Measurements from ENCODE around the gene FEV. TPM values are rescaled to one million over a fixed set of nuclear protein-coding genes. Genes with fewer than 3 reads are reported as not detected.

FEV gene
- total RNA-seq, 2 donors from 2014 or later = not detected

DNA sequence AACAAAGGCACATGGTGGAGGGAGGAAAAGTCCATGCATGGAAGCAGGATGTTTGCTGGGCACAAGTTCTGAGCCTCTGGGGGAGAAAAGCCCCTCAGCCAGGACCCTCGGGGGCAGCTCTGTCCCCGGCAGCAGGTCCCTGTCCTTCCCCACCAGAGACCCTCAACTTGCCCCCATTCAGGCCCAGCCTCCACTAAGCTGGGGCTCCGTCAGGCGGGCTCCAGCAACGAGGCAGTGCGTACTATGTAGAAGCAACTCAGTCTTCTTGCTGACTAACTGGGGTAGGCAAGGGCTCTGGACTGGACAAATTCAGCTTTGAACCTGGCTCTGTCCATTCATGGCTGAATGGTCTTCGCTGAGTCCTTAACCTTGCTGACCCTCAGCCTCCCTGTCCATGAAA lies 33.3 kb upstream of the FEV start:
- Histone ChIP-seq H3K9me3 (ENCODE audit: control insufficient read depth, low read length) (no peaks in the 10 kb centered on the region), H3K9ac (ENCODE audit: extremely low read depth, low read length, poor library complexity, severe bottlenecking) (no peak overlapping the region), H3K36me3 (ENCODE audit: control insufficient read depth, insufficient read depth, low read length) (no peaks in the 10 kb centered on the region), H3K27ac (ENCODE audit: low read depth, low read length) (no peak overlapping the region), H3K4me1 (ENCODE audit: control insufficient read depth, insufficient read depth, low read length) (no peaks in the 10 kb centered on the region), H3K27me3 (ENCODE audit: control insufficient read depth, insufficient read depth, low read length, poor library complexity, severe bottlenecking) (peaks cover 38% of the 10 kb centered on the region), H3K4me3 (ENCODE audit: low read length) (no peak overlapping the region)
- Mint-ChIP-seq H3K9me3 (no peaks in the 10 kb centered on the region), H3K27me3 (ENCODE audit: insufficient read depth) (peaks cover 50% of the 10 kb centered on the region), H3K36me3 (ENCODE audit: low read depth) (no peaks in the 10 kb centered on the region), H3K4me1 (no peaks in the 10 kb centered on the region), H3K27ac (no peak overlapping the region), H3K4me3 (no peak overlapping the region)
- no peak for TF ChIP-seq CTCF (conservative IDR thresholded peaks at IDR 0.05)
- DNase-seq = no peak
- 90 to 93% methylated on average over 5 to 7 of the region's 7 CpGs for WGBS, 2 experiments (ENCODE audit: insufficient coverage in 1 of 2, insufficient read length in 1 of 2)

DNA sequence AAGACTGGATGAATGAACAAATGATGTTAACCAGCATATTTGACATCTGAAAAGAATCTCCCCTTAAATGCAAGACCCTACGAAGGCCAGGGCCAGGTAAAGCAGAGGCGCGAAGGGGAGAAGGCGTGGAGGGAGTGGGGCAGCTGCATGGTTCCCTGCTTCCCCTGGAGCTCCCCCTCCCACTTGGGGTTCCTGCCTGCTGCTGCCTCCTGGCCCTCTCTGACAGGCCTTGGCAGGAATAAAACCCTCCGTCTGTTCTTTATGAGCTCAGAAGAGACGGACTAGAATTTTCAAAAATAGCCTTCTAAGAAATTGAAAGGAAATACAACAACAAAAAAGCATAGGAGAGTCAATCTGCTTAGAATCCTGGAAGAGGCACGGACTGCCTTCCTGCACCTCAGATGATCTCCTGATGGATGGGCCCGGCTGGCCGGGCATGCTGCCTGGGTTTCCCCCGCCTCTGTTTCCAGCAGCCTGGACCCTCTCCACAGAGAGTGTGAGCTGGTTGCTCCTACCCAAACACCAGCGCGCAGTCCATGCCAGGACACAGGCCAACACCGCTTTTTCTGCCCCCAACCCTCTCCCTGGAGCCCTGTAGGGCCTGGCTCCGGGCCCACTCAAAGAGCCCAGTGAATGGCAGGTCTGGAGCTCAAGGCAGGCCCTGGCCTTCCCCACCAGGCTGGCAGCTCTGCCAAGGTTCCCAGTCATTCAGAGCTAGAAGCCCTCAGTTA lies 32.4 kb upstream of the FEV start:
- TF ChIP-seq CTCF (conservative IDR thresholded peaks at IDR 0.05) = no peak
- Mint-ChIP-seq H3K27me3 (ENCODE audit: insufficient read depth) (peaks cover 55% of the 10 kb centered on the region), H3K36me3 (ENCODE audit: low read depth) (no peaks in the 10 kb centered on the region), H3K4me3 (no peak overlapping the region), H3K27ac (no peak overlapping the region), H3K9me3 (no peaks in the 10 kb centered on the region), H3K4me1 (no peaks in the 10 kb centered on the region)
- H3K4me3 ChIP-seq (ENCODE audit: low read length) = no peak overlapping the region
- H3K27ac ChIP-seq (ENCODE audit: low read depth, low read length) = no peak overlapping the region
- no peak overlapping the region for H3K9ac ChIP-seq (ENCODE audit: extremely low read depth, low read length, poor library complexity, severe bottlenecking)
- no peaks in the 10 kb centered on the region for H3K36me3 ChIP-seq (ENCODE audit: control insufficient read depth, insufficient read depth, low read length)
- no peaks in the 10 kb centered on the region for H3K4me1 ChIP-seq (ENCODE audit: control insufficient read depth, insufficient read depth, low read length)
- H3K9me3 ChIP-seq (ENCODE audit: control insufficient read depth, low read length) = no peaks in the 10 kb centered on the region
- peaks cover 48% of the 10 kb centered on the region for H3K27me3 ChIP-seq (ENCODE audit: control insufficient read depth, insufficient read depth, low read length, poor library complexity, severe bottlenecking)
- 91 to 92% methylated on average over 9 to 14 of the region's 14 CpGs for WGBS, 2 experiments (ENCODE audit: insufficient coverage in 1 of 2, insufficient read length in 1 of 2)
- no peak for DNase-seq

DNA sequence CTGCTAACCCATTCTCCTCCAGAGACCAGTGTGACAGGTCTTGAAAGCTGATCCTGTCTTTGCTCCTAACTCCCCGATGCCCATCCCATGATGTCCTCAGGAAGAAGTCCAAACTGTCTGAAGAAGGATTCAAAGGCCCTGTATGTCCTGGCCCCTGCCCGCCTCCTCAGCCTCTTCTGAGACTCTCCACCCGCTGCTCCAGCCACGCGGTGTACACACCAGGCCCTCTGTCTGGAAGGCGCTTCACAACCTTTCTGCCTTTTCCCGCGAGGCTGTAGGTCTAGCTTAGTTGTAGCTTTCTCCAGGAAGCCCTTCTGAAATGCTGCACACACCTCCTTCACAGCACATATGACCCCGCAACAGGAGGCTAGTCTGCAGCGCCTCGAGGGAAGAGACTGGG lies 31.7 kb upstream of the FEV start:
- Mint-ChIP-seq H3K4me1 (no peaks in the 10 kb centered on the region), H3K27me3 (ENCODE audit: insufficient read depth) (peaks cover 58% of the 10 kb centered on the region), H3K27ac (no peak overlapping the region), H3K9me3 (no peaks in the 10 kb centered on the region), H3K4me3 (no peak overlapping the region), H3K36me3 (ENCODE audit: low read depth) (no peaks in the 10 kb centered on the region)
- H3K4me1 ChIP-seq (ENCODE audit: control insufficient read depth, insufficient read depth, low read length) = no peaks in the 10 kb centered on the region
- H3K27me3 ChIP-seq (ENCODE audit: control insufficient read depth, insufficient read depth, low read length, poor library complexity, severe bottlenecking) = peaks cover 51% of the 10 kb centered on the region
- H3K27ac ChIP-seq (ENCODE audit: low read depth, low read length) = no peak overlapping the region
- no peak overlapping the region for H3K4me3 ChIP-seq (ENCODE audit: low read length)
- no peak for TF ChIP-seq CTCF (conservative IDR thresholded peaks at IDR 0.05)
- H3K36me3 ChIP-seq (ENCODE audit: control insufficient read depth, insufficient read depth, low read length) = no peaks in the 10 kb centered on the region
- WGBS, 2 experiments (ENCODE audit: insufficient coverage in 1 of 2, insufficient read length in 1 of 2) = 81 to 93% methylated on average over 5 to 11 of the region's 11 CpGs
- no peak overlapping the region for H3K9ac ChIP-seq (ENCODE audit: extremely low read depth, low read length, poor library complexity, severe bottlenecking)
- DNase-seq = no peak
- no peaks in the 10 kb centered on the region for H3K9me3 ChIP-seq (ENCODE audit: control insufficient read depth, low read length)
